ENCODE results near the gene MOXD1.

Gene MOXD1

DNA sequence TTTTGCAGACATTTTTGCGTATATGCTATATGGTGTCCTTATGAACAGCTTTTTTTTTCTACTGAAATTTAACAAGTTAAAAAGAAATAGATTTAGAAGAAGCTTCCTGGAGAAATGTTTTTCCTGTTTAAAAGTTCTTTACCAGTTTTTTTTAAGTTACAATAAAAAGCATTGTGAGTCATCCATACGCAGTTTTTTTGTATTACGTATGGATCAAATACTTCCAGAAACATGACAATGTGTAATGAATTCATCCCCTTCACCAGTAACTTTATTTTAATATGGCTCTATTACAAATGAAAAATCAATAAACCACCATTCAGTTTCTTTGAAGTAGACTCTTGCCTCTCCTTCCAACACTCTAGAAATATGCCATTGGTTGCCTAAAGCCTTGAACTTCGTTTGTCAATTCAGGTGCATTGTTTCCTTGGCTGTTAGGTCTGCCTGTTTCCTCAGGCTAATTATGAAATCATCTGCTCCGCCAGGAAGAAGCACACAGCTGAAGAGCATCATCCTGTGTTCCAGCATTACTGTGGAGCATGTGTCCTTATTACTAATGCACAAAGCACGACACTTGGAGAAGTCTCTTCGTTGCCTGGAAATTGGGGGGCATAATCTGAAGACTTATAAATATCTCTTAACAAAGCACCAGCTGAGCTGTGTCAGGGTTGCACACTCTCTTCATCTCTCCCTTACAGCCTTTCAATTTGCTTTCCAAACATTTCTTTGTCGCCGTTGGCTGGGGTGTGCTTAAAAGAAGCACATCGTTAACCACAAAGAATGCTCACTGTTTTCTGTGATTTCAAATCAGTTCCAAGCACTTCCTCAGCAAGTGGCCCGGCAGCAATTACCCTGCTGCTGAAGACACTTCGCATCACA, 9.6 kb downstream of the MOXD1 start:
- Histone ChIP-seq H2AFZ (ENCODE audit: low read depth, low read length, severe bottlenecking) (no peak overlapping the region), H4K20me1 (ENCODE audit: low read depth, low read length) (no peaks in the 10 kb centered on the region), H3K4me2 (ENCODE audit: low read depth, low read length, poor library complexity, severe bottlenecking) (no peak overlapping the region), H3K27ac (ENCODE audit: low read depth, low read length) (no peak overlapping the region), H3K9me3 (ENCODE audit: insufficient read depth, low read length) (no peaks in the 10 kb centered on the region), H3K27me3 (ENCODE audit: low read length) (no peaks in the 10 kb centered on the region), H3K79me2 (ENCODE audit: insufficient read depth, low read length) (no peaks in the 10 kb centered on the region), H3K9ac (ENCODE audit: low read length) (no peak overlapping the region), H3K9me2 (replicated peaks; ENCODE audit: insufficient read depth, low read length) (no peaks in the 10 kb centered on the region), H3F3A (ENCODE audit: insufficient read depth) (0 out of 2 replicates have a peak, but pooled peaks cover 5% of the 10 kb centered on the region), H3K4me3 (ENCODE audit: insufficient read depth, low read length, poor library complexity, severe bottlenecking) (no peak overlapping the region), H3K36me3 (ENCODE audit: low read length) (peaks cover 12% of the 10 kb centered on the region)
- no peak for TF ChIP-seq CTCF (IDR thresholded peaks at IDR 0.05; ENCODE audit: insufficient read depth, low read length, poor library complexity, severe bottlenecking)
- TF ChIP-seq EZH2phosphoT487 (conservative IDR thresholded peaks at IDR 0.05; ENCODE audit: low read length) = no peak

DNA sequence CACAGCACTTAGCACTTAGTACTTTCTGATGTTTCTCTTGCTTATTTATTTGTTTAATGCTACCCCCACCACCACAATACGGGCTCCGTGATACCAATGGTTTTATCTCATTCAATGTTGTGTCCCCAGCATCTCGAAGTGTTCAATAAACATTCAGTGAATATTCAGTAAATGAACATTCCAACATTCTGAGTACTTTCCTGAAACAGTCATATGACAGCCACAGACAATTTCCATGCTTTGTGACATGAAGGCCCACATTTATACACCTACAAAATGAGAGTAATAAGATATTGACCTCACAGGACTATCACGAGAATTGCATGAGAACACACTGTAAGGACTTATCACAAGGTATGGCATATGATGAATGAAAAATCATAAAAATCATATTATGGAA, 10.8 kb downstream of the MOXD1 start:
- peak overlapping the region; percentile 61 for H3K27ac ChIP-seq (ENCODE audit: low read depth, low read length)
- H3K4me3 ChIP-seq (ENCODE audit: insufficient read depth, low read length, poor library complexity, severe bottlenecking) = no peak overlapping the region
- no peaks in the 10 kb centered on the region for H3K27me3 ChIP-seq (ENCODE audit: low read length)
- H3K9me3 ChIP-seq (ENCODE audit: insufficient read depth, low read length) = no peaks in the 10 kb centered on the region
- no peak overlapping the region for H3K9ac ChIP-seq (ENCODE audit: low read length)
- no peak overlapping the region for H2AFZ ChIP-seq (ENCODE audit: low read depth, low read length, severe bottlenecking)
- no peaks in the 10 kb centered on the region for H4K20me1 ChIP-seq (ENCODE audit: low read depth, low read length)
- H3K36me3 ChIP-seq (ENCODE audit: low read length) = peaks cover 12% of the 10 kb centered on the region
- TF ChIP-seq CTCF (IDR thresholded peaks at IDR 0.05; ENCODE audit: insufficient read depth, low read length, poor library complexity, severe bottlenecking) = no peak
- no peak for TF ChIP-seq EZH2phosphoT487 (conservative IDR thresholded peaks at IDR 0.05; ENCODE audit: low read length)
- no peaks in the 10 kb centered on the region for H3K79me2 ChIP-seq (ENCODE audit: insufficient read depth, low read length)
- H3F3A ChIP-seq (ENCODE audit: insufficient read depth) = 0 out of 2 replicates have a peak, but pooled peaks cover 6% of the 10 kb centered on the region
- peak overlapping the region; percentile 49 for H3K4me2 ChIP-seq (ENCODE audit: low read depth, low read length, poor library complexity, severe bottlenecking)
- no peaks in the 10 kb centered on the region for H3K9me2 ChIP-seq (replicated peaks; ENCODE audit: insufficient read depth, low read length)

DNA sequence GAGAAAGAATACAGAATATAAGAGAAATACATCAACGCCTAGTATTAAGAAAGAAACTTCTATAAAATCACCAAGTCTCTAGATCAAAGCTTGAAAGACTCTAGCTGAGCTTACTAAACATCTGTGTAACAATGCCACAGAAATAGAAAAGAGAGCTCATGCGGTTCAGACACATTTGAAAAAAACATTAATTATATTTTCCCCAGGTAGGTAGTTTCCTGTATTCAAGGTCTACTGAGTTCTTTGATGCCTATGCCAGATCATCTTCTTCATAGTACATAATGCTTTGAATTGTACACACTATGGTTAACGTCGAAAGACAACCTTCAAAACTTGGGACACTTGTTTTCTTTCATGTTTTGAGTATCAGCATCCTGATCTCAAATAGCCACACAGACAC, 11.3 kb downstream of the MOXD1 start:
- Histone ChIP-seq H3K4me3 (ENCODE audit: insufficient read depth, low read length, poor library complexity, severe bottlenecking) (no peak overlapping the region), H4K20me1 (ENCODE audit: low read depth, low read length) (no peaks in the 10 kb centered on the region), H3K9ac (ENCODE audit: low read length) (no peak overlapping the region), H3K27me3 (ENCODE audit: low read length) (no peaks in the 10 kb centered on the region), H3K4me2 (ENCODE audit: low read depth, low read length, poor library complexity, severe bottlenecking) (peak overlapping the region; percentile 49), H3K79me2 (ENCODE audit: insufficient read depth, low read length) (no peaks in the 10 kb centered on the region), H3K27ac (ENCODE audit: low read depth, low read length) (peak overlapping the region; percentile 61), H2AFZ (ENCODE audit: low read depth, low read length, severe bottlenecking) (no peak overlapping the region), H3K36me3 (ENCODE audit: low read length) (peaks cover 8% of the 10 kb centered on the region), H3K9me2 (replicated peaks; ENCODE audit: insufficient read depth, low read length) (no peaks in the 10 kb centered on the region), H3F3A (ENCODE audit: insufficient read depth) (0 out of 2 replicates have a peak, but pooled peaks cover 6% of the 10 kb centered on the region), H3K9me3 (ENCODE audit: insufficient read depth, low read length) (no peaks in the 10 kb centered on the region)
- TF ChIP-seq CTCF (IDR thresholded peaks at IDR 0.05; ENCODE audit: insufficient read depth, low read length, poor library complexity, severe bottlenecking) = no peak
- no peak for TF ChIP-seq EZH2phosphoT487 (conservative IDR thresholded peaks at IDR 0.05; ENCODE audit: low read length)

Measured in SU-DHL-6 (cell line).